Left kidney (tissue), 2 donors: ENCODE measurements around the gene CTAGE9. TPM values are rescaled to one million over a fixed set of nuclear protein-coding genes. Genes with fewer than 3 reads are reported as not detected.
"Not testable (repeated sequence)": the region's sequence is repeated elsewhere in the genome, so short reads cannot be mapped to it uniquely, and the experiment has no call there.

Experiments
- DNase-seq: peaks from one replicate; pipeline ENCODE4 v3.0.0-alpha.2; 2013
- polyA plus RNA-seq: library from polyadenylated mRNA; unstranded; fragments of 120-200 nt; gene quantifications from one replicate; pipeline ENCODE4 v1.2.1, GENCODE V29; 2013; ENCODE audit not compliant: insufficient read length

The CTAGE9 gene
- polyA plus RNA-seq, 1 donor, result 0.55 TPM

GRCh38 chr6:131730264-131730663, 19.4 kb upstream of the CTAGE9 start:
- no peak for DNase-seq

GRCh38 chr6:131729550-131729949, 18.7 kb upstream of the CTAGE9 start:
- no peak for DNase-seq

GRCh38 chr6:131728296-131728939, 17.6 kb upstream of the CTAGE9 start:
- no peak for DNase-seq

- no peak for DNase-seq
Measured at GRCh38 chr6:131727868-131728267, 17.1 kb upstream of the CTAGE9 start.

GRCh38 chr6:131727467-131727866, 16.6 kb upstream of the CTAGE9 start:
- no peak for DNase-seq

- DNase-seq, result no peak
Measured at GRCh38 chr6:131724114-131724513, 13.3 kb upstream of the CTAGE9 start.

GRCh38 chr6:131721161-131721560, 10.3 kb upstream of the CTAGE9 start:
- DNase-seq, result no peak

GRCh38 chr6:131717836-131718542, 7.2 kb upstream of the CTAGE9 start:
- no peak for DNase-seq

- DNase-seq, result not testable (repeated sequence)
Measured at GRCh38 chr6:131715567-131715966, 4.8 kb upstream of the CTAGE9 start.

- not testable (repeated sequence) for DNase-seq
Measured at GRCh38 chr6:131703905-131704304, 6.9 kb downstream of the CTAGE9 start.

GRCh38 chr6:131700851-131701250, 10.0 kb downstream of the CTAGE9 start:
- DNase-seq, result not testable (repeated sequence)

GRCh38 chr6:131696956-131697355, 13.9 kb downstream of the CTAGE9 start:
- DNase-seq, result no peak

GRCh38 chr6:131694832-131695426, 15.9 kb downstream of the CTAGE9 start:
- DNase-seq, result peak; percentile 71

- DNase-seq, result no peak
Measured at GRCh38 chr6:131693384-131693783, 17.4 kb downstream of the CTAGE9 start.

- no peak for DNase-seq
Measured at GRCh38 chr6:131692589-131692988, 18.2 kb downstream of the CTAGE9 start.

GRCh38 chr6:131692031-131692430, 18.8 kb downstream of the CTAGE9 start:
- no peak for DNase-seq

- no peak for DNase-seq
Measured at GRCh38 chr6:131688286-131688685, 22.5 kb downstream of the CTAGE9 start.

GRCh38 chr6:131687022-131687421, 23.8 kb downstream of the CTAGE9 start:
- DNase-seq, result no peak

- DNase-seq, result no peak
Measured at GRCh38 chr6:131685266-131685780, 25.5 kb downstream of the CTAGE9 start.

- no peak for DNase-seq
Measured at GRCh38 chr6:131683479-131683878, 27.3 kb downstream of the CTAGE9 start.

- DNase-seq, result no peak
Measured at GRCh38 chr6:131682442-131682841, 28.4 kb downstream of the CTAGE9 start.

- no peak for DNase-seq
Measured at GRCh38 chr6:131681585-131681984, 29.2 kb downstream of the CTAGE9 start.

- DNase-seq, result no peak
Measured at GRCh38 chr6:131680868-131681267, 29.9 kb downstream of the CTAGE9 start.
